OCI-LY7 (cell line): ENCODE results near the gene C7orf57. TPM values are rescaled to one million over a fixed set of nuclear protein-coding genes. Genes with fewer than 3 reads are reported as not detected.
A peak's percentile ranks its signal among the peaks of the same experiment; 100 is the strongest.

ENCODE experiments used
- BruUV-seq: library from RNA; stranded (reverse); fragments of 400-500 nt; replicated peaks from 2 replicates; lab custom pipeline; 2021; lab: Mats Ljungman, UMichigan
- CTCF ChIA-PET: fragments of 300-600 bp; sonication (Branson Sonifier 250); formaldehyde crosslinking; loops from one replicate; lab custom pipeline; 2022; ENCODE audit warnings: antibody characterized with exemption; ENCODE audit not compliant: unreplicated experiment; lab: Charles Lee
- POLR2A ChIA-PET: fragments of 300-600 bp; sonication (Branson Sonifier 250); formaldehyde crosslinking; loops from one replicate; lab custom pipeline; 2022; ENCODE audit warnings: antibody characterized with exemption; lab: Charles Lee
- DNase-seq: peaks from one replicate; pipeline ENCODE4 v3.0.0-alpha.2; 2015; ENCODE audit warnings: low spot score
- H2AFZ ChIP-seq: fragments of 200-600 bp; sonication (generic), shearing (Covaris generic); 2 replicates; pipeline ENCODE4 v1.6.1; 2014; ENCODE audit warnings: mild to moderate bottlenecking, antibody characterized with exemption, low read length, moderate library complexity
- H3K27ac ChIP-seq: fragments of 200-600 bp; sonication (generic); 2 replicates; pipeline ENCODE4 v1.5.1; 2014; ENCODE audit warnings: mixed run types, low read depth, mild to moderate bottlenecking, moderate library complexity, low read length, inconsistent platforms; ENCODE audit not compliant: poor library complexity, severe bottlenecking
- H3K36me3 ChIP-seq: fragments of 200-600 bp; sonication (generic); 2 replicates; pipeline ENCODE4 v1.6.1; 2014; ENCODE audit warnings: mild to moderate bottlenecking, antibody characterized with exemption, low read length, moderate library complexity, mixed read lengths; ENCODE audit not compliant: insufficient read depth
- H3K4me1 ChIP-seq: fragments of 200-600 bp; sonication (generic); 2 replicates; pipeline ENCODE4 v1.5.1; 2014; ENCODE audit warnings: mild to moderate bottlenecking, low read length; ENCODE audit not compliant: insufficient read depth, poor library complexity, severe bottlenecking
- H3K4me2 ChIP-seq: fragments of 200-600 bp; sonication (generic); 2 replicates; pipeline ENCODE4 v1.6.1; 2014; ENCODE audit warnings: mild to moderate bottlenecking, low read length
- H3K4me3 ChIP-seq: fragments of 200-600 bp; sonication (generic); 2 replicates; pipeline ENCODE4 v1.5.1; 2014; ENCODE audit warnings: mild to moderate bottlenecking, low read depth, low read length; ENCODE audit not compliant: poor library complexity, severe bottlenecking
- H3K79me2 ChIP-seq: fragments of 200-600 bp; sonication (generic); 2 replicates; pipeline ENCODE4 v1.6.1; 2016; ENCODE audit warnings: low read depth, mild to moderate bottlenecking, low read length, moderate library complexity, mixed read lengths; ENCODE audit not compliant: insufficient read depth
- H3K9me2 ChIP-seq: fragments of 200-600 bp; sonication (generic); 2 replicates; pipeline ENCODE4 v1.6.1; 2016; ENCODE audit warnings: mild to moderate bottlenecking, low read length, mixed read lengths; ENCODE audit not compliant: insufficient read depth
- H3K9me3 ChIP-seq: fragments of 200-600 bp; sonication (generic); 2 replicates; pipeline ENCODE4 v1.6.1; 2014; ENCODE audit warnings: mild to moderate bottlenecking, mixed run types, low read length, mixed read lengths
- H4K20me1 ChIP-seq: fragments of 200-600 bp; sonication (generic); 2 replicates; pipeline ENCODE4 v1.6.1; 2014; ENCODE audit warnings: mild to moderate bottlenecking, antibody characterized with exemption, low read length, moderate library complexity, mixed read lengths; ENCODE audit not compliant: insufficient read depth
- EZH2phosphoT487 ChIP-seq: fragments of 200-600 bp; sonication (generic); IDR thresholded peaks from 2 replicates; pipeline ENCODE4 v1.6.1; 2018; ENCODE audit warnings: low read depth, borderline replicate concordance, mild to moderate bottlenecking, mixed run types, antibody characterized with exemption, low read length, moderate library complexity, mixed read lengths
- intact Hi-C: fragments of 100-400 bp; cut with micrococcal nuclease; formaldehyde crosslinking; loops from one replicate; pipeline ENCODE4 v1.10.0; 2022; ENCODE audit not compliant: unreplicated experiment
- total RNA-seq, 2 experiments: library from RNA; depleted of rRNA in 1 of 2; stranded (reverse); fragments of >200 nt in 1 of 2; shearing (Covaris generic) in 1 of 2; gene quantifications; 2 replicates each; pipeline ENCODE4 v1.2.3, GENCODE V29; 2014 to 2022
- TF ChIP-seq, protein P1 (sequence below): fragments of 200-600 bp; sonication (generic); conservative IDR thresholded peaks from 2 replicates; pipeline ENCODE4 v1.5.1; 2014; ENCODE audit warnings: mild to moderate bottlenecking, antibody characterized with exemption, low read length, moderate library complexity, mixed read lengths

C7orf57 gene
- total RNA-seq, 2 experiments from 2014 or later, result 0.25 to 0.29 TPM

DNA sequence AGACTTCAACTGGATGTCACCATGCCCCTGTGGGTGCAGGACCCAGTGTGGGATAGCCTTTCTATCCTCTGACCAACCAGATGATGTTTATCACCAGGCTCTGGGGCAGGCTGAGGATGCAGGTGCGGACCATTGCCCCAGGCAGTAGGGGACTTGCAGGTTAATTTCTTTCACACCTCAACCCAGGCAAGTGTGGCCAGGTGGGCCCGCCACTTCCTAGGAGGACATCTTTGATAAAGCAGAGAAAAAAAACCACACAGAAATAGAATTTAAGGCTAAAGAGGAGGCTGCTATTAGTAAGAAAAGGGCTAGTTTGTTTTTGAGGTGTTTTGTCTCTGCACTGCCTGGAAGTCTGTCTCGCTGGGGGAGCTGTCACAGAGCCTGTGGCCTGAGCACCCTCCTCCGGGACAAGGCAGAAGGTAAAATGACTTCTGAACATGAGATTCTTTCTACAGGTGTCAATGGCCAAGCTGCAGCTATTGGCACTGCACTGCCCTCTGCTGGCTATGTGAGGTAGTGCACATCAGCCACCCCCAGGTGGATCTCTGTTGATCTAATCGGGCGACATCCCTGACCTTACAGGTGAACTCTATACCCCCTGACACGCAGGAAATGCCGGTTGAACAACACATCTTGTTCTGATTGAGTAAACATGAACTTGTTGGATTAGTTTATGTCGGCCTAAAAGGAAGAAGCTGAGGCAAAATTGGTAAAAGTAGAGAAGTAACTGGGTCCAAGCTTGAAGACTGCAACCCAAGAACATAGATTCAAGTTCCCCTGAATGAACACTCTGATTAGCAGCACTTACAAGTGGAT is 74.7 kb downstream of the C7orf57 start:
- no peak overlapping the region for H3K27ac ChIP-seq
- no peaks in the 10 kb centered on the region for H4K20me1 ChIP-seq
- peak overlapping the region; percentile 3; the same call in 1 of the 2 replicates for H2AFZ ChIP-seq
- H3K4me3 ChIP-seq, result no peak overlapping the region
- H3K4me2 ChIP-seq, result no peak overlapping the region
- ChIA-PET CTCF (interaction anchor here (0.7 to 1.3 kb wide), 6 partner anchors 105 to 166 kb away, joined by 3 to 4 read pairs (median 3); no protein-coding TSS in a partner anchor), POLR2A (interaction anchor here (0.9 to 1.8 kb wide), 6 partner anchors 32 to 158 kb away, joined by 3 to 7 read pairs (median 3); no protein-coding TSS in a partner anchor)
- no peaks in the 10 kb centered on the region for H3K79me2 ChIP-seq
- no peaks in the 10 kb centered on the region for H3K36me3 ChIP-seq
- BruUV-seq, result no TSS peak
- intact Hi-C loops, result loop anchor here (1.0 to 5.0 kb wide), 4 partner anchors 73 to 843 kb away; partner anchors contain the start of gene C7orf57
- no peaks in the 10 kb centered on the region for H3K9me2 ChIP-seq
- no peaks in the 10 kb centered on the region for H3K9me3 ChIP-seq
- H3K4me1 ChIP-seq, result peaks cover 5% of the 10 kb centered on the region
- peak; percentile 81 for DNase-seq
- TF ChIP-seq EZH2phosphoT487, result no peak
- TF ChIP-seq, protein P1, sequence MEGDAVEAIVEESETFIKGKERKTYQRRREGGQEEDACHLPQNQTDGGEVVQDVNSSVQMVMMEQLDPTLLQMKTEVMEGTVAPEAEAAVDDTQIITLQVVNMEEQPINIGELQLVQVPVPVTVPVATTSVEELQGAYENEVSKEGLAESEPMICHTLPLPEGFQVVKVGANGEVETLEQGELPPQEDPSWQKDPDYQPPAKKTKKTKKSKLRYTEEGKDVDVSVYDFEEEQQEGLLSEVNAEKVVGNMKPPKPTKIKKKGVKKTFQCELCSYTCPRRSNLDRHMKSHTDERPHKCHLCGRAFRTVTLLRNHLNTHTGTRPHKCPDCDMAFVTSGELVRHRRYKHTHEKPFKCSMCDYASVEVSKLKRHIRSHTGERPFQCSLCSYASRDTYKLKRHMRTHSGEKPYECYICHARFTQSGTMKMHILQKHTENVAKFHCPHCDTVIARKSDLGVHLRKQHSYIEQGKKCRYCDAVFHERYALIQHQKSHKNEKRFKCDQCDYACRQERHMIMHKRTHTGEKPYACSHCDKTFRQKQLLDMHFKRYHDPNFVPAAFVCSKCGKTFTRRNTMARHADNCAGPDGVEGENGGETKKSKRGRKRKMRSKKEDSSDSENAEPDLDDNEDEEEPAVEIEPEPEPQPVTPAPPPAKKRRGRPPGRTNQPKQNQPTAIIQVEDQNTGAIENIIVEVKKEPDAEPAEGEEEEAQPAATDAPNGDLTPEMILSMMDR, result peak; percentile 99

- H3K4me3 ChIP-seq, result no peak overlapping the region
- BruUV-seq, result no TSS peak
- ChIA-PET CTCF (interaction anchor here (0.7 to 1.3 kb wide), 4 partner anchors 119 to 166 kb away, joined by 3 to 4 read pairs (median 3); no protein-coding TSS in a partner anchor), POLR2A (interaction anchor here (0.9 to 1.8 kb wide), 5 partner anchors 31 to 158 kb away, joined by 3 to 7 read pairs (median 3); no protein-coding TSS in a partner anchor)
- H3K79me2 ChIP-seq, result no peaks in the 10 kb centered on the region
- no peak overlapping the region for H3K27ac ChIP-seq
- H3K36me3 ChIP-seq, result no peaks in the 10 kb centered on the region
- H2AFZ ChIP-seq, result no peak overlapping the region
- H4K20me1 ChIP-seq, result no peaks in the 10 kb centered on the region
- TF ChIP-seq, protein P1, result no peak
- no peak for TF ChIP-seq EZH2phosphoT487
- H3K4me1 ChIP-seq, result peaks cover 5% of the 10 kb centered on the region
- H3K4me2 ChIP-seq, result no peak overlapping the region
- DNase-seq, result no peak
- intact Hi-C loops, result loop anchor here (1.0 to 5.0 kb wide), 4 partner anchors 74 to 844 kb away; partner anchors contain the start of gene C7orf57
- H3K9me2 ChIP-seq, result no peaks in the 10 kb centered on the region
- no peaks in the 10 kb centered on the region for H3K9me3 ChIP-seq
Measured at GRCh38 chr7:48110868-48111267, 75.5 kb downstream of the C7orf57 start.

Other genes with a start within 250 kb of the C7orf57 start
- gene PKD1L1, start 87.1 kb upstream of the C7orf57 start, total RNA-seq (2014; rRNA removed; shearing (Covaris generic)), result 0.19 and 0.26 TPM in 2 replicates
- 0.63 TPM in 2 replicates for gene PKD1L1, start 87.1 kb upstream of the C7orf57 start, total RNA-seq (2022)
- gene HUS1, start 55.9 kb upstream of the C7orf57 start, total RNA-seq (2014; rRNA removed; shearing (Covaris generic)), result 24.7 and 28.2 TPM in 2 replicates
- gene HUS1, start 55.9 kb upstream of the C7orf57 start, total RNA-seq (2022), result 44.5 and 44.8 TPM in 2 replicates
- gene SUN3, start 6.4 kb upstream of the C7orf57 start, total RNA-seq (2014; rRNA removed; shearing (Covaris generic)), result not detected in 2 replicates
- gene SUN3, start 6.4 kb upstream of the C7orf57 start, total RNA-seq (2022), result 2.7 and 2.9 TPM in 2 replicates
- gene UPP1, start 53.7 kb downstream of the C7orf57 start, total RNA-seq (2014; rRNA removed; shearing (Covaris generic)), result 7.0 and 9.1 TPM in 2 replicates
- gene UPP1, start 53.7 kb downstream of the C7orf57 start, total RNA-seq (2022), result 1.8 and 2.1 TPM in 2 replicates
- not detected in 2 replicates for gene ABCA13, start 135.9 kb downstream of the C7orf57 start, total RNA-seq (2014; rRNA removed; shearing (Covaris generic))
- gene ABCA13, start 135.9 kb downstream of the C7orf57 start, total RNA-seq (2022), result not detected in 2 replicates